Epithelial cell of prostate (primary cell): ENCODE data around the gene TSEN34.
"Not testable (repeated sequence)": the region's sequence is repeated elsewhere in the genome, so short reads cannot be mapped to it uniquely, and the experiment has no call there.

Source experiments
- DNase-seq: peaks from one replicate; pipeline ENCODE4 v3.0.0-alpha.2; 2011; ENCODE audit warnings: low read depth, low spot score
- H3K27ac ChIP-seq: fragments of 450-650 bp; 2 replicates; pipeline ENCODE4 v1.5.1; 2017; ENCODE audit warnings: mild to moderate bottlenecking

The TSEN34 gene

DNA sequence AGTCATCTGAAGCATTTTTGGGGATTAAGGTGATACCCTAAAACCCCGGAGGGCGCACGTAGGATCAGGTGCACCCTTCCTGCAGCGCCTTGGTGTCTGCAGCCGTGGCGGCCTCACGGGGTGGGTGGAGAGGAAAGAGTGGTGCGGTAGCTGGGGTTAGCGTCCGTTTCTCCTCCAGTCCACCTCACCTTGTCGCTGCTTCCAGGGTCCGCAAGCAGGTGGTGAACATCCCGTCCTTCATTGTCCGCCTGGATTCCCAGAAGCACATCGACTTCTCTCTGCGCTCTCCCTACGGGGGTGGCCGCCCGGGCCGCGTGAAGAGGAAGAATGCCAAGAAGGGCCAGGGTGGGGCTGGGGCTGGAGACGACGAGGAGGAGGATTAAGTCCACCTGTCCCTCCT is 16.1 kb downstream of the TSEN34 start:
- not testable (repeated sequence) for DNase-seq, H3K27ac ChIP-seq

- H3K27ac ChIP-seq, result peak overlapping the region; percentile 64
- no peak for DNase-seq
Measured at GRCh38 chr19:54207676-54207982, 16.5 kb downstream of the TSEN34 start.

- H3K27ac ChIP-seq, result peak overlapping the region; percentile 64
- no peak for DNase-seq
Measured at GRCh38 chr19:54207983-54208783, 17.1 kb downstream of the TSEN34 start.

GRCh38 chr19:54208784-54209057 is 17.6 kb downstream of the TSEN34 start:
- no peak for DNase-seq
- H3K27ac ChIP-seq, result peak overlapping the region; percentile 64

DNA sequence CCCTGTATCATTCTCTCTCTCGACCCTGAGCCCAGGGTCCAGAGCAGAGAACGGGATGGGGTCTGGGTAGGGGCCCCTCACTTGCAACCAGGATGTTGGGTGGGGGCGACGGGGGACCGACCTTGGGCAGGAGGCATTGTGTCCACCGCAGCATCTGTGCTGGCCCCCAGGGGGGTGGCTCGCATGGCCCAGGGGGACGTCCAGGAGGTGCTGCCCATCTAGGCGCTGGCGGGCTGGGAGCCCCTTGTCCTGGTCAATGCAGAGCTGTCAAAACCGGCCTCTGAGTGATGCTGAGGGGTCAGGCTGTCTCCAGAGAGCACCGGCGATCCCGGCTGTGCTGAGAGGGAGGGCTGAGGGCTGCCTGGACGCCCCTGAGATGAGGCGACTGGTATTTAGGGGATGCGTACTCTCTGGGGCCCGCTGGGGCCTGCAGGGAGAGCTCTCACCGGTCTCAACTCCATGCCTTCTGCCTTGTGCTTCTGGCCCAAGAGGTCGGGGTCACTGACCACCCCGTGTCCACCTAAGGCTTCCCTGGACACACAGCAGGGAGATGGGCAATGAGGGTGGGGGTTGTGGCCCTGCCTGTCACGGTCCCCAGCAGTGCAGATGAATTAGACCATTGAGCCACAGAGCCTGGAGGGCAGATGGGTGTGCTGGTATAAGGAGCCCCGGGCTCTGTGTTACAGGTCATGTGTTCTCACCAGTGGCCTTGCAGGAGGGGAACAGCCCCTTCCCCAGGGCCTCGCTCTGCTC is 18.1 kb downstream of the TSEN34 start:
- H3K27ac ChIP-seq, result peak overlapping the region; percentile 64
- no peak for DNase-seq

DNA sequence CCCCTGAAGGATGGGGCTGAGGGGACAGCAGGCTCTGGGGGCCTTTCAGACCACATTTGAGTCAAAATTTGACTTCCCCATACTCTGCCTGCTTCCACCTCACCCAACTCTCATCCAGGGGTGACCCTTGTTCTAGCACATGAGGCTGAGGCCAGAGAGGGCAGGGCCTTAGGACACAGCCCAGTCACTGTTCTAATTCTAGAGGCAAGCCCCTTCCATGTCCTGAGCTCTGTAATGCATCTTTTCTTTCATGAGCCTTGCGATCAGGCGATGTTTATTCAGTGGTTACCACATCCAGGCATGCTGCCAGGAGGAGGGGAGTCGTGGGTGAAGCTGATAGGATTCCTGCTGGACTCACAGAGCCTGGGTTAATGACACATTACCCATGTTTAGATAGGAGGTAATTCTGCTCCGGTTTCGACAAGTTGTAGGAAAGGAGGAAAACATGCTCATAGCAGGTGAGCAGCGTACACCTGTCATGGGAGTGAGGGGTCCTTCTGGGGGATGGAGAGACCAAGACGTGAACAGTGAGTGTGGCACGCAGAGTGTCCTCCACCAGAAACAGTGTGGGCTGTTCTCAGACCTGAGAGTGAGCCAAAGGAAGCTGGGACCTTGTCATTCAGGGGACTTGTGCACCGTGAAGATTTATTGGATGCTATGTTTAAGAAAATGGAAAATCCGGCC is 18.8 kb downstream of the TSEN34 start:
- peak; percentile 92 for DNase-seq
- H3K27ac ChIP-seq, result peak overlapping the region; percentile 64

- H3K27ac ChIP-seq, result no peak overlapping the region
- no peak for DNase-seq
Measured at GRCh38 chr19:54211235-54211634, 20.1 kb downstream of the TSEN34 start.

- not testable (repeated sequence) for DNase-seq
Measured at GRCh38 chr19:54214217-54214616, 23.1 kb downstream of the TSEN34 start.

GRCh38 chr19:54214734-54215133 is 23.6 kb downstream of the TSEN34 start:
- not testable (repeated sequence) for DNase-seq, H3K27ac ChIP-seq

More at GRCh38 chr19:54214217-54214616, 23.1 kb downstream of the TSEN34 start:
- not testable (repeated sequence) for H3K27ac ChIP-seq

DNA sequence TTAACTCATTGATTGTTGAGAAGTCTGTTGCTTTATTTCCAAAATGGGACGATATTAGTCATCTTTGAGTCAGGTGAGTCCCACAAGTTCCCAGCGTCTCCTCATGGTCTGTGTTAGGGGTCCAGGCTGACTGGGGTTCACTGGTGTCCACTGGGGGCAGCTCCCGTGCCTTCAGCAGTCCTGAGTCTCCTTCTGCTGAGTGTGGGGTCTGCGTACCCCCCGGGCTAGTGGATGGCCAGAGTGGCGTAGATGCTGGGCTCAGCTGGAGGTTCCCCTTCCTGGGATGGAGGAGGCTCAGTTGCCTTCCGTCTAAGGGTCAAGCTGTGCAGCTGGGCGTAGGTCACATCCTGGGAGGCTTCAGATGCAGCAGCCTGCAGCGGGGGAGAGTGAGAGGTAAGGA is 25.8 kb downstream of the TSEN34 start:
- no peak overlapping the region for H3K27ac ChIP-seq

DNA sequence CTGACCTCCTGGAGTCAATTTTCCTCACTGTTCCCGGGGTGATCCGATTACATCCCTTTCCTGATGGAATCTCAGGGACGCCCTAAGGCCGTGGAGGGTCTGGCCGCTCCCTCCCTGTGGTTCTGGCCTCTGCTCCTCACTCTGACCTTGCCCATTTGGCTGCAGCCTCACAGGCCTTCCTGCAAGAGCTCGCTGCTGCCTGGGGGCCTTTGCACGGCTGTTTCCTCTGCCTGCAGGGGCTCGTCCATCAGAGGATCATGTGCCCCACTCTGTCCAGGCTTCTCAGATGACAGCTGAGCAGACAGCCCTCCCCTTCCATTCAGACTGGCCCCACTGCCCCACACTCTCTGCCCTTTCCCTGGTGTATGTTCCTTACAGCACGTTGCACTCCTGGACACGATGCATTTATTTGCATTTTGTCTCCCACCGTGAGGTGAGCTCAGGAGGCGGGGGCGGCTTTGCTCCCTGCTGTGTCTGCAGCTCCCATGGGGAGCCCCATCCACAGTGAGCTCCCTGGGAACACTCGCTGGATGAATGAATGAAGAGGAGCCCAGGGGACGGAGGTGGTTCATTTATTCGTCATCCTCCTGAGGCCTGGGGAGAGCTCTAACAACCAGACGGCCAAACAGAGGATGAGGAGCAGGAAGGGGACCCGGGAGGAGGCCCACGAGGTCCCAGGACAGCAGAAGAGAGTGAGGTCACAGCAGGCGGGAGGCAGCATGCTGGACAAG is 26.6 kb downstream of the TSEN34 start:
- not testable (repeated sequence) for H3K27ac ChIP-seq

More for the DNA sequence above, 25.8 kb downstream of the TSEN34 start:
- DNase-seq, result no peak

GRCh38 chr19:54218259-54218658 is 27.2 kb downstream of the TSEN34 start:
- H3K27ac ChIP-seq, result no peak overlapping the region
- DNase-seq, result no peak

More for the DNA sequence above, 26.6 kb downstream of the TSEN34 start:
- not testable (repeated sequence) for DNase-seq

- no peak for DNase-seq
Measured at GRCh38 chr19:54218960-54219661, 28.0 kb downstream of the TSEN34 start.

DNA sequence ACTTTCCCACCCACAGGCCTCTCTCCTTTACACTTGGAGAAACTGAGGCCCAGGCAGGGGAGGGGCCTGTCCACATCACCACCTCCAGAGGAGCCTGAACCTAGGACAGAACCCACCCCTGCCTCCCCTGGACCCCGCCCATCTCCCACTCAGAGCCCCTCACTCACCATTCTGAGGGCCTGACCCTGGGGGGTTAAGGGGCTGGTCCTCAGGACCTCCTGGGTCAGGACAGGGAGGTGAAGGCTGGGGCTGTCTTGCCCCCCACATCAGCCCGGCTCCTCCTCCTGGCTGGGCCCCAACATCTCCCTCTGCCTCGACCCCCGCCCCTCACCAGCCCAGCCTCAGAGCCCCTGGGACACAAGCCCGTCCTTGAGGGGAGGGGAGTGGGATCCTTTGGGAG is 28.6 kb downstream of the TSEN34 start:
- not testable (repeated sequence) for H3K27ac ChIP-seq, DNase-seq

More at GRCh38 chr19:54218960-54219661, 28.0 kb downstream of the TSEN34 start:
- H3K27ac ChIP-seq, result no peak overlapping the region

DNA sequence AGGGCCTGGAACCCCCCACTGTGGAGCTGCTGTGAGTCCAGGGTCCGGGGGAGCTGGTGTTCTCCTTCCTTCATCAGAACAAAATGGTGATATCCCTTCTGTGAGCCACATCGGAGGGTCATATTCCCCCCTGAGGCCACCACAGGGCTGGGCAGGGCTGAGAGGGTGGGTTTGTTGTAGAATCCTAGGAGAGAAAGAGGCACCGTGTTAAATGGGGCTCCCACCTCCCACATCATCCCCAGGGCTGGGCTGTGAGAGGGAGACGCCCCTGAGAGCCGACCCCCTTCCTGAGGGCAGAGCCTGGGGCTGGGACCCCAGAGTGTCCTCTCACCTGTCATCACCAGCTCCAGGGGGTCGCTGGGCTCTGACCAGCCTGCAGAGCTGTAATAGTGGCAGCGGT is 30.8 kb downstream of the TSEN34 start:
- not testable (repeated sequence) for H3K27ac ChIP-seq, DNase-seq

DNA sequence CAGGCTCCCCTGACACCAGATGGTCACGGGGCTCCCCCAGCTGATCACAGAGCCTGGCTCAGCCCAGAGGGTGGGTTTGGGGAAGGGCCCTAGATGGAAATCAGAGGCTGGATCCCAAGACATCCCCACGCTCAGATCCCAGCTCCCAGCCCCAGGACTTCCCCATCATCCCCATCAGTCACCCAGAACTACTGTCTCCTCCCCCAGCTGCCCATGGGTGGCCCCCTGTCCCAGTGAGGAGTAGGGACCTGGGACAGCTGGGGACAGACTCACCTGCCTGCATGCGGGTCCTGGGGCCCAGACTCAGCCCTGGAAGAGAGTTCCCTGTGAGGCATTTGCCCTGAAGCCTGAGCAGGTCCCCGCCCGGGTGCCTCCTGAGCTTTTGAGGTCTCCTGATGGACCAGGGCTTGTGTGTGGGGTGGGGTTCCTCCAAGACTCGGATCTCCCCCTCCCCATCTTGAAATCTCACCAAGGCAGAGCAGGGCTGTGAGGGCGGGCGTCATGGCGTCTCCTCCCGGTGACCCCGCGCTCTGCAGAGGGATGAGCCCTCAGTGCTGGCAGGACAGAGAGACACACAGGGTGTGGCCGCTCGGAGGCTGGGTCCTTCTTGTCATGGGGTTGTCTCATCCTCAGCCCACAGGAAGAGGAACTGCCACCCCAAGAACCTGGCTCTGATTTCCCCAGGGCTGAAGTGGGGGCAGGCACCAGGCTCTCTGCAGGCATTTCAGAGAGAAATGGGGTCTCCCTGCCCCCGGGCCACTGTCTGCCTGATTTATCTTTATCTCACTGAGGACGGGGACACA is 31.6 kb downstream of the TSEN34 start, which contains the start of gene LILRB3:
Gene LILRB3, minus strand, starts transcription at position 534 of the 803 bp plus-strand sequence. Its CDS starts 31 bp downstream, at position 503.
- not testable (repeated sequence) for DNase-seq, H3K27ac ChIP-seq

DNA sequence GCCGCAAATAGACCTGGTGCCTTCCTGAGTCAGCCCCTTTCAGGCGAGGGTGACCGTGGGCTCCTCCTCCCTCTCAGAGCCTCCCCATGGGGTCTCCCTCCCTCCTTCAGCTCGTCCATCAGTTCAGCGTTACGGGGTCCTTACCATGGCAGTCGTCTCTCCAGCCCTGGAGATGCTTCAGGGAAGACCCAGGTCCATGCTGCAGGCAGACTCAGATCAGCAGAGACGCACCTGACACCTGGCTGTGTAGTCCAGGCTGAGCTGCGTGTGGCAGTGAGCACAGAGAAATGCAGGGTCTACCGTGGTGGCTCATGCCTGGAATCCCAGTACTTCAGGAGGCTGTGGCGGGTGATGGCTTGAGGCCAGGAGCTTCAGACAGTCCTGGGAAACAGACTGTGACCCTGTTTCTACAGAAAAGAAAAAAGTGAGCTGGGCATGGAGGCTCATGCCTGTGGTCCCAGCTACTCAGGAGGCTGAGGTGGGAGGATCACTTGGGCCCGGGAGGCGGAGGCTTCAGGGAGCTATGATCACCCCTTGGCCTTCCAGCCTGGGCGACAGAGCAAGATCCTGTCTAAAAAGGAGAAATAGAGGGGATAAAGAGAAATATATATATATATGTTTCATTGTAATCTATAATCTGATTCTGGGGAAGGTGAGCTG is 32.3 kb downstream of the TSEN34 start:
- DNase-seq, H3K27ac ChIP-seq: not testable (repeated sequence)

GRCh38 chr19:54223937-54224281 is 32.8 kb downstream of the TSEN34 start:
- DNase-seq, H3K27ac ChIP-seq: not testable (repeated sequence)
